Endothelial cell of umbilical vein (primary cell): ENCODE measurements around the gene TRPM3. TPM values are rescaled to one million over a fixed set of nuclear protein-coding genes. Genes with fewer than 3 reads are reported as not detected.

Source experiments
- BruUV-seq: library from RNA; stranded (reverse); fragments of 400-500 nt; replicated peaks from 2 replicates; lab custom pipeline; 2021; lab: Mats Ljungman, UMichigan
- CTCF ChIA-PET: fragments of 300-600, 350-600 bp; sonication (Branson Sonifier 250); formaldehyde crosslinking; loops from one replicate; lab custom pipeline; 2021; ENCODE audit warnings: antibody characterized with exemption, inconsistent platforms; lab: Charles Lee
- POLR2A ChIA-PET: fragments of 300-600, 350-600 bp; sonication (Branson Sonifier 250); formaldehyde crosslinking; loops from one replicate; lab custom pipeline; 2021; ENCODE audit warnings: antibody characterized with exemption, inconsistent platforms; lab: Charles Lee
- DNase-seq: peaks from one replicate; pipeline ENCODE4 v3.0.0-alpha.2; 2011; ENCODE audit warnings: low read depth, low spot score
- FAIRE-seq: peaks from 2 replicates; lab custom pipeline; 2011; peaks lifted over from hg19 to GRCh38; lab: Jason Lieb, UNC
- H2AFZ ChIP-seq: 2 replicates; pipeline ENCODE4 v1.6.0; 2012; ENCODE audit warnings: low read depth, low read length, control low read depth, inconsistent platforms
- H3K27ac ChIP-seq: 2 replicates; pipeline ENCODE4 v1.5.1; 2011; ENCODE audit warnings: low read depth, mild to moderate bottlenecking, control low read depth, low read length, moderate library complexity; ENCODE audit not compliant: insufficient read depth
- H3K27me3 ChIP-seq, 2 experiments: 2 replicates each; pipeline versions ENCODE4 v1.6.0 to v1.6.1; 2011; ENCODE audit warnings: low read length in 2 of 2, mixed read lengths in 1 of 2; ENCODE audit not compliant: control insufficient read depth in 2 of 2, insufficient read depth in 2 of 2
- H3K36me3 ChIP-seq, 2 experiments: 2 replicates in 1 of 2; 3 replicates in 1 of 2; pipeline ENCODE4 v1.5.1; 2011; ENCODE audit warnings: low read length in 2 of 2, mild to moderate bottlenecking in 1 of 2, moderate library complexity in 1 of 2; ENCODE audit not compliant: control insufficient read depth in 2 of 2, insufficient read depth in 2 of 2; ENCODE audit errors: extremely low read depth in 1 of 2
- H3K4me1 ChIP-seq: 3 replicates; pipeline ENCODE4 v1.5.1; 2011; ENCODE audit warnings: mild to moderate bottlenecking, low read length; ENCODE audit not compliant: control insufficient read depth, insufficient read depth; ENCODE audit errors: extremely low read depth
- H3K4me2 ChIP-seq: 2 replicates; pipeline ENCODE4 v1.6.1; 2011; ENCODE audit warnings: low read length, control low read depth, mixed read lengths; ENCODE audit not compliant: insufficient read depth
- H3K4me3 ChIP-seq, 3 experiments: fragments of 200-600 bp in 1 of 3; sonication (generic), shearing (Covaris generic) in 1 of 3; replicated peaks in 1 of 3; 2 replicates each; pipeline ENCODE4 v1.5.1; 2011 to 2016; ENCODE audit warnings: control low read depth in 3 of 3, low read length in 3 of 3, mild to moderate bottlenecking in 2 of 3, inconsistent platforms in 1 of 3, low read depth in 1 of 3, moderate library complexity in 1 of 3; ENCODE audit not compliant: insufficient read depth in 1 of 3
- H3K79me2 ChIP-seq: 2 replicates; pipeline ENCODE4 v1.6.0; 2012; ENCODE audit warnings: low read length, inconsistent platforms; ENCODE audit not compliant: control insufficient read depth, insufficient read depth
- H3K9ac ChIP-seq: replicated peaks from 2 replicates; pipeline ENCODE3; 2011; ENCODE audit warnings: low read length, control low read depth; ENCODE audit not compliant: insufficient read depth; ENCODE audit errors: extremely low read depth
- H3K9me1 ChIP-seq: replicated peaks from 3 replicates; pipeline ENCODE4 v1.6.0; 2011; ENCODE audit warnings: mild to moderate bottlenecking, low read length; ENCODE audit not compliant: control insufficient read depth, insufficient read depth; ENCODE audit errors: extremely low read depth
- H3K9me3 ChIP-seq: replicated peaks from 2 replicates; pipeline ENCODE4 v1.5.1; 2012; ENCODE audit warnings: low read length, inconsistent platforms; ENCODE audit not compliant: control insufficient read depth, insufficient read depth
- H4K20me1 ChIP-seq: replicated peaks from 2 replicates; pipeline ENCODE3; 2011; ENCODE audit warnings: mild to moderate bottlenecking, low read length; ENCODE audit not compliant: control insufficient read depth, insufficient read depth; ENCODE audit errors: extremely low read depth
- CTCF ChIP-seq, 2 donors: IDR thresholded peaks; 1 replicate in 1 of 2; 2 replicates in 1 of 2; pipeline ENCODE4 v1.5.1; 2011; ENCODE audit warnings: low read length in 2 of 2, mild to moderate bottlenecking in 2 of 2, moderate library complexity in 2 of 2, control low read depth in 1 of 2, inconsistent platforms in 1 of 2, low read depth in 1 of 2; ENCODE audit not compliant: insufficient read depth in 1 of 2; ENCODE audit errors: extremely low read depth in 1 of 2
- EZH2 ChIP-seq: IDR thresholded peaks from 2 replicates; pipeline ENCODE4 v1.6.1; 2012; ENCODE audit warnings: borderline replicate concordance, low read depth, mild to moderate bottlenecking, moderate library complexity, low read length, inconsistent platforms; ENCODE audit not compliant: severe bottlenecking
- FOS ChIP-seq: IDR thresholded peaks from 2 replicates; pipeline ENCODE4 v1.6.1; 2011; ENCODE audit warnings: mild to moderate bottlenecking, low read length, moderate library complexity, borderline replicate concordance; ENCODE audit not compliant: insufficient read depth
- GATA2 ChIP-seq: IDR thresholded peaks from 2 replicates; pipeline ENCODE4 v1.7.0; 2011; ENCODE audit warnings: low read depth, mild to moderate bottlenecking, moderate library complexity, mixed read lengths, low read length; ENCODE audit not compliant: insufficient read length, insufficient read depth
- JUN ChIP-seq: IDR thresholded peaks from 2 replicates; pipeline ENCODE4 v1.6.1; 2011; ENCODE audit warnings: borderline replicate concordance, low read depth; ENCODE audit not compliant: insufficient read length, insufficient read depth
- MAX ChIP-seq: IDR thresholded peaks from 2 replicates; pipeline ENCODE4 v1.6.1; 2011; ENCODE audit not compliant: insufficient read depth, insufficient read length
- MYC ChIP-seq: IDR thresholded peaks from one replicate; pipeline ENCODE4 v1.6.1; 2011; ENCODE audit warnings: mild to moderate bottlenecking, low read depth, low read length
- POLR2A ChIP-seq: IDR thresholded peaks from 2 replicates; pipeline ENCODE4 v1.6.1; 2012; ENCODE audit warnings: low read depth, mild to moderate bottlenecking, control low read depth, low read length
- POLR2AphosphoS5 ChIP-seq: IDR thresholded peaks from 2 replicates; pipeline ENCODE4 v1.6.1; 2012; ENCODE audit warnings: low read depth, mild to moderate bottlenecking, control low read depth, low read length, moderate library complexity; ENCODE audit not compliant: insufficient read depth
- dilution Hi-C: fragments of 300-500 bp; cut with MboI; formaldehyde crosslinking; loops from one replicate; pipeline ENCODE4 v1.15.0; 2019; ENCODE audit warnings: low sequenced_read_pairs; ENCODE audit not compliant: extremely low pct_ligation_motif_present
- intact Hi-C: fragments of 100-400 bp; cut with micrococcal nuclease; formaldehyde crosslinking; loops from one replicate; pipeline ENCODE4 v1.10.0; 2022
- polyA plus RNA-seq, 4 experiments: library from polyadenylated mRNA; depleted of rRNA in 3 of 4; stranded (reverse) in 3 of 4; unstranded in 1 of 4; fragments of >200 nt; gene quantifications; 2 replicates each; pipeline versions ENCODE4 v1.2.1 to v1.2.3, GENCODE V29; 2011 to 2012; ENCODE audit warnings: missing spikeins in 1 of 4
- total RNA-seq: library from RNA; stranded (reverse); gene quantifications from 2 replicates; pipeline ENCODE4 v1.2.3, GENCODE V29; 2021

Gene TRPM3
- total and polyA plus RNA-seq, 2 donors (not counting 3 experiments of a cell fraction or from before 2014, with no cell fraction given): 0.17 to 0.33 TPM

- POLR2A ChIA-PET: no interaction called here
- Histone ChIP-seq H2AFZ (no peak overlapping the region), H3K9me1 (no peaks in the 10 kb centered on the region), H3K27ac (no peak overlapping the region), H4K20me1 (no peaks in the 10 kb centered on the region), H3K9me3 (no peaks in the 10 kb centered on the region), H3K4me1 (peaks cover 15% of the 10 kb centered on the region), H3K4me3 (no peak overlapping the region), H3K79me2 (no peaks in the 10 kb centered on the region), H3K36me3 (no peaks in the 10 kb centered on the region), H3K27me3 (no peaks in the 10 kb centered on the region), H3K4me2 (no peak overlapping the region), H3K9ac (no peak overlapping the region)
- no TSS peak for BruUV-seq
- FAIRE-seq (no peak), DNase-seq (no peak)
- CTCF ChIA-PET: interaction anchor here (0.8 to 1.9 kb wide), 2 partner anchors 24 to 227 kb away, joined by 4 to 6 read pairs; no protein-coding TSS in a partner anchor
- intact Hi-C loops (no loop called here), dilution Hi-C loops (no loop called here)
- TF ChIP-seq POLR2A (no peak), MYC (no peak), POLR2AphosphoS5 (no peak)
Observed at GRCh38 chr9:70578720-70579119, 542.7 kb downstream of the TRPM3 start.

- Histone ChIP-seq H3K79me2 (no peaks in the 10 kb centered on the region), H3K9me3 (no peaks in the 10 kb centered on the region), H3K9ac (no peak overlapping the region), H3K36me3 (no peaks in the 10 kb centered on the region), H2AFZ (no peak overlapping the region), H3K4me2 (no peak overlapping the region), H3K27me3 (no peaks in the 10 kb centered on the region), H3K4me3 (no peak overlapping the region), H3K27ac (no peak overlapping the region), H3K4me1 (peaks cover 15% of the 10 kb centered on the region), H4K20me1 (no peaks in the 10 kb centered on the region), H3K9me1 (no peaks in the 10 kb centered on the region)
- dilution Hi-C loops: no loop called here
- ChIA-PET CTCF (interaction anchor here (1.8 to 1.9 kb wide), 2 partner anchors 24 to 25 kb away, joined by 5 to 6 read pairs; no protein-coding TSS in a partner anchor), POLR2A (no interaction called here)
- DNase-seq: no peak
- TF ChIP-seq MAX: no peak
- no peak for TF ChIP-seq EZH2
- no peak for TF ChIP-seq FOS
- no peak for TF ChIP-seq POLR2A
- TF ChIP-seq CTCF (IDR thresholded peaks at IDR 0.05; ENCODE audit: extremely low read depth in 1 of 2, insufficient read depth in 1 of 2, low read depth in 1 of 2, low read length in 2 of 2): no peak
- TF ChIP-seq JUN: no peak
- no peak for TF ChIP-seq POLR2AphosphoS5
- no peak for TF ChIP-seq GATA2
- TF ChIP-seq MYC: no peak
- intact Hi-C loops: loop anchor here (1.0 to 2.0 kb wide), 3 partner anchors 10 to 53 kb away; no protein-coding TSS in a partner anchor
- FAIRE-seq: no peak
- no TSS peak for BruUV-seq
Observed at GRCh38 chr9:70577671-70578070, 543.8 kb downstream of the TRPM3 start.
